GM10266 (cell line): ENCODE measurements around the gene SOCS2.

Source experiments
- DNase-seq: peaks from one replicate; pipeline ENCODE4 v3.0.0; 2012; ENCODE audit errors: extremely low spot score
- TF ChIP-seq, protein P1 (sequence below): IDR thresholded peaks from 2 replicates; pipeline ENCODE4 v1.5.1; 2012; ENCODE audit warnings: mild to moderate bottlenecking, low read depth; ENCODE audit not compliant: control insufficient read depth, insufficient read depth; ENCODE audit errors: missing control alignments

The SOCS2 gene

GRCh38 chr12:93536766-93537488 is 35.5 kb upstream of the SOCS2 start:
- DNase-seq = no peak
- TF ChIP-seq, protein P1, sequence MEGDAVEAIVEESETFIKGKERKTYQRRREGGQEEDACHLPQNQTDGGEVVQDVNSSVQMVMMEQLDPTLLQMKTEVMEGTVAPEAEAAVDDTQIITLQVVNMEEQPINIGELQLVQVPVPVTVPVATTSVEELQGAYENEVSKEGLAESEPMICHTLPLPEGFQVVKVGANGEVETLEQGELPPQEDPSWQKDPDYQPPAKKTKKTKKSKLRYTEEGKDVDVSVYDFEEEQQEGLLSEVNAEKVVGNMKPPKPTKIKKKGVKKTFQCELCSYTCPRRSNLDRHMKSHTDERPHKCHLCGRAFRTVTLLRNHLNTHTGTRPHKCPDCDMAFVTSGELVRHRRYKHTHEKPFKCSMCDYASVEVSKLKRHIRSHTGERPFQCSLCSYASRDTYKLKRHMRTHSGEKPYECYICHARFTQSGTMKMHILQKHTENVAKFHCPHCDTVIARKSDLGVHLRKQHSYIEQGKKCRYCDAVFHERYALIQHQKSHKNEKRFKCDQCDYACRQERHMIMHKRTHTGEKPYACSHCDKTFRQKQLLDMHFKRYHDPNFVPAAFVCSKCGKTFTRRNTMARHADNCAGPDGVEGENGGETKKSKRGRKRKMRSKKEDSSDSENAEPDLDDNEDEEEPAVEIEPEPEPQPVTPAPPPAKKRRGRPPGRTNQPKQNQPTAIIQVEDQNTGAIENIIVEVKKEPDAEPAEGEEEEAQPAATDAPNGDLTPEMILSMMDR = no peak

- DNase-seq = no peak
- TF ChIP-seq, protein P1 = no peak
Observed at GRCh38 chr12:93537769-93538168, 34.7 kb upstream of the SOCS2 start.

DNA sequence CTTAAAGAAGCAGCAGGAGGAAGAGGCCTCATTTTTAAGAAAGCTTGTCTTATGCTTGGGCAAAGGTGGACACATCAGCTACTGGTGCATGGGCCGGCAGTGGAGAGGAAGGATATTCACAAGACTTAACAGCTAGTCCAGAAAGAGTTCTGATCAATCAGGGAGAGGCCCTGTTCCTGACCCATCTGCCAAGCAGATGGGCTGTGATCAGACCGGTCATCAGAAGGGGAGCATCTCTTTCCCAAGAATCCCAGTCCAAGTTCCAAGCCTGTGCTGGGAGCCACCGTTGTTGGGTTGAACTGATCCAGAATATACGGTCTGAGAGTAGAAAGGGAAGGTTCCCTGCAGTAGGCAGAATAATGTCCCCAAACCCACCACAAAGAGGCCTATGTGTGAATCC is 32.7 kb upstream of the SOCS2 start:
- TF ChIP-seq, protein P1 = no peak
- no peak for DNase-seq

DNA sequence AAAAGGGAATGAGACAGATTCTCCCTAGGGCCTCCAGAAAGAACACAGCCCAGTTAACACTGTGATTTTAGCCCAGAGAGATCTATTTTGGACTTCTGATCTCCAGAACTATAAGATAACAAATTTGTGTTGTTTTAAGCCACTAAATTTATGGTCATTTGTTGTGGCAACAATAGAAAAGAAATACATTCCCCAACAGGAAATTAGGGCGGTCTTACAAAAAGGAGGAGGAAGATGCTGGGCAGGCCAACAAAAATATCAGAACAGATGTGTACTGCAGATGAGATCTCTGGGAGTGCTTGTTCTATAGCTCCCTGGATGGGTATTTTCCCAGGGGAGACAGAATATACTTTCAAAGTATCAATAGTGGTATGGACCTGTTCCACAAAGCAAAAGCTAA is 32.0 kb upstream of the SOCS2 start:
- TF ChIP-seq, protein P1 = no peak
- no peak for DNase-seq

DNA sequence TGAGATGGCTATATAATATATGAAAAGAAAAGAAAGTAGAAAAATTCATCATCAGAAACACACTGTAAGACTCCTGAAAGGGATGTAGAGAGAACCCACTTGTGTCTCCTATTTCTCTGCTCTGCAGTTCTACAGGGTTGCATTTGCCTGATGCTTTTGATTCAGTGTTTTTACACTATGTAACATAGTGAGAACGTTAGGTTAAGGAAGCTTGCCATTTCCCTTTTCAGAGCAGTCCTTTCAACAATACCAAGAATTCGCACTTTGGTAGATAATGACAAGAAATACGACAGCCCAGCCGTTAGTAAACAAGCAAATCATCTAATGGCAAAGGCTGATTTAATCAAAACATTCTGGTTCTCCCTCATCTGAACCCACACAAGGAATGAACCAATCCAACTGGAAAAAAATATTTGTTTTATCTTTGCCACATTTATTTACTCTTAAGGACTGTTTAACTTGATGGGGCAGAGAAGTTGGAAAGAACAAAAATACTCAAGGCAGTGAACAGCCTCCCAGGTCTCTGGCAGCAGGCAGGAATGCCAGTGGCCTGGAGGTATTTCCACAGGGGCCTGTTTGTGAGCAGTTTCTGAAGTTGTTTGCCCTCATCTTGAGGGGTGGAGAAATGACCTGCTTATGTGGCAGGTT is 30.8 kb upstream of the SOCS2 start:
- TF ChIP-seq, protein P1 = no peak
- DNase-seq = no peak

DNA sequence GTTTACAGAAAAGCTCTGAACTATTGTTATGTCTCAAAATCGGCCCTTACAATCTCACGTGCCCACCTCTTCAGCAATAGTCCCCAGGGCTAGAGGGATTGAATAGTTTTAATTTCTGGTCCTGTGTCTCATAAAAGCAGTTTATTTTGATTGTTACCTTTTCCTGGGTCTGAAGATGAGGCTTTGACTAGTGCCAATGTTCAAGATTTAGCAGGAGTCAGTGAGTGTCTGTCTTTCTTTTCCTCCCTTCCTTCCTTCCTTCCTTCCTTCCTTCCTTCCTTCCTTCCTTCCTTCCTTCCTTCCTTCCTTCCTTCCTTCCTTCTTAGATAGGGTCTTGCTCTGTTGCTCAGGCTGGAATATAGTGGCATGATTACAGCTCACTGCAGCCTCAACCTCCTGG is 24.7 kb upstream of the SOCS2 start:
- TF ChIP-seq, protein P1 = no peak
- DNase-seq = no peak

DNA sequence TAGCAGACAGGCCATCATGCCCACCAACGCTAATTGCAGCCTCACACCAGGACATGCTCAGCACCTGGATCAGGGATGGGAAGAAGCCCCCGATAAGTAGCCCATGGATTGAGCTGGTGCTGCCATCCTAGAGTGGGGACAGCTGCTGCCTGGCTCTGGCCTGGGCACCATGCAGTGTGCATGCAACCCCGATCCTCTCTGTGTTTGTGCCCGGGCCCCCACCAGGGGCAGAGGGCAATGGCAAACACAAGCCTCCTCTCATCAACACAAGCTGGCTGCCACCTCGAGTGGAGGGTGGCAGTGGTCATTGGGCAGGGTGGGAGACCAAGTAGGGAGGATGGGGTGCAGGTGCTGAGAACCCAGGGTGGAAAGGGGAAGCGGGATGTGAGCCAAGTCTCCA is 23.3 kb upstream of the SOCS2 start:
- DNase-seq = no peak
- TF ChIP-seq, protein P1 = no peak
